GM19397 (cell line): ENCODE results near the gene CRHR1.

Source experiments
- ATAC-seq: cut with Tn5 transposase; IDR thresholded peaks from one replicate; pipeline ENCODE4 v1.9.1; 2021; ENCODE audit warnings: mild to moderate bottlenecking, moderate library complexity; ENCODE audit not compliant: unreplicated experiment

CRHR1 gene

GRCh38 chr17:45758544-45758943 is 25.6 kb upstream of the CRHR1 start:
- ATAC-seq: no peak

GRCh38 chr17:45759761-45760160 is 24.4 kb upstream of the CRHR1 start:
- no peak for ATAC-seq

- ATAC-seq: no peak
Observed at GRCh38 chr17:45761957-45762565, 22.1 kb upstream of the CRHR1 start.

- ATAC-seq: no peak
Observed at GRCh38 chr17:45763182-45763581, 20.9 kb upstream of the CRHR1 start.

- ATAC-seq: no peak
Observed at GRCh38 chr17:45764479-45764878, 19.6 kb upstream of the CRHR1 start.

GRCh38 chr17:45768000-45768399 is 16.1 kb upstream of the CRHR1 start:
- ATAC-seq: no peak

GRCh38 chr17:45770632-45771270 is 13.4 kb upstream of the CRHR1 start:
- ATAC-seq: no peak

- ATAC-seq: no peak
Observed at GRCh38 chr17:45771271-45771959, 12.7 kb upstream of the CRHR1 start.

GRCh38 chr17:45775148-45775547 is 9.0 kb upstream of the CRHR1 start:
- ATAC-seq: no peak

GRCh38 chr17:45775576-45776011 is 8.5 kb upstream of the CRHR1 start:
- no peak for ATAC-seq

- no peak for ATAC-seq
Observed at GRCh38 chr17:45776896-45777295, 7.2 kb upstream of the CRHR1 start.

- ATAC-seq: no peak
Observed at GRCh38 chr17:45777388-45777787, 6.7 kb upstream of the CRHR1 start.

GRCh38 chr17:45780921-45781320 is 3.2 kb upstream of the CRHR1 start:
- ATAC-seq: no peak

GRCh38 chr17:45782889-45783592 is 1.1 kb upstream of the CRHR1 start:
- ATAC-seq: no peak

- ATAC-seq: no peak
Observed at GRCh38 chr17:45783593-45784292, 377 bp upstream of the CRHR1 start.

- no peak for ATAC-seq
Observed at GRCh38 chr17:45784741-45785479, 790 bp downstream of the CRHR1 start.

- ATAC-seq: no peak
Observed at GRCh38 chr17:45785480-45786193, 1.5 kb downstream of the CRHR1 start.

- no peak for ATAC-seq
Observed at GRCh38 chr17:45786349-45786748, 2.2 kb downstream of the CRHR1 start.

- ATAC-seq: no peak
Observed at GRCh38 chr17:45787044-45787443, 2.9 kb downstream of the CRHR1 start.

GRCh38 chr17:45787656-45788055 is 3.5 kb downstream of the CRHR1 start:
- no peak for ATAC-seq
